GM19238 (cell line): ENCODE measurements around the gene VSIG4.

ENCODE experiments used
- DNase-seq: peaks from one replicate; pipeline ENCODE4 v3.0.0; 2011; ENCODE audit warnings: low spot score; ENCODE audit not compliant: insufficient read length

VSIG4 gene

GRCh38 chrX:66009231-66009845 lies 30.5 kb downstream of the VSIG4 start:
- DNase-seq: no peak

GRCh38 chrX:66008328-66008970 lies 31.4 kb downstream of the VSIG4 start:
- DNase-seq: no peak

- no peak for DNase-seq
Measured at GRCh38 chrX:66007851-66008250, 32.0 kb downstream of the VSIG4 start.

GRCh38 chrX:66005830-66006449 lies 33.9 kb downstream of the VSIG4 start:
- no peak for DNase-seq

GRCh38 chrX:66004928-66005829 lies 34.7 kb downstream of the VSIG4 start:
- DNase-seq: no peak

GRCh38 chrX:66002824-66003680 lies 36.8 kb downstream of the VSIG4 start:
- DNase-seq: no peak

GRCh38 chrX:66001596-66001995 lies 38.3 kb downstream of the VSIG4 start:
- no peak for DNase-seq

GRCh38 chrX:66000628-66001272 lies 39.1 kb downstream of the VSIG4 start:
- no peak for DNase-seq

- DNase-seq: no peak
Measured at GRCh38 chrX:66000178-66000577, 39.7 kb downstream of the VSIG4 start.

GRCh38 chrX:65999563-66000148 lies 40.2 kb downstream of the VSIG4 start:
- DNase-seq: no peak

GRCh38 chrX:65999029-65999562 lies 40.8 kb downstream of the VSIG4 start:
- DNase-seq: no peak

GRCh38 chrX:65997978-65998717 lies 41.7 kb downstream of the VSIG4 start:
- no peak for DNase-seq

GRCh38 chrX:65994519-65995506 lies 45.1 kb downstream of the VSIG4 start:
- no peak for DNase-seq

- no peak for DNase-seq
Measured at GRCh38 chrX:65993915-65994460, 45.9 kb downstream of the VSIG4 start.

- no peak for DNase-seq
Measured at GRCh38 chrX:65993332-65993731, 46.5 kb downstream of the VSIG4 start.

- DNase-seq: no peak
Measured at GRCh38 chrX:65990702-65991101, 49.2 kb downstream of the VSIG4 start.

GRCh38 chrX:65987811-65988210 lies 52.1 kb downstream of the VSIG4 start:
- no peak for DNase-seq
